ENCODE results near the gene ACACA.

Gene ACACA

GRCh38 chr17:37100231-37100630 is 306.4 kb downstream of the ACACA start:
- Histone ChIP-seq H3K9ac (no peak overlapping the region), H3K9me3 (ENCODE audit: control insufficient read depth, low read length) (no peaks in the 10 kb centered on the region), H3K4me3 (ENCODE audit: low read depth, low read length) (no peak overlapping the region), H3K27ac (no peak overlapping the region), H3K36me3 (ENCODE audit: control insufficient read depth, insufficient read depth, low read length) (no peaks in the 10 kb centered on the region), H3K4me2 (ENCODE audit: low read length) (no peak overlapping the region), H3K4me1 (no peaks in the 10 kb centered on the region), H3K79me2 (no peaks in the 10 kb centered on the region), H3K27me3 (ENCODE audit: control insufficient read depth, insufficient read depth, low read length) (no peaks in the 10 kb centered on the region), H2AFZ (no peak overlapping the region)
- TF ChIP-seq CTCF (IDR thresholded peaks at IDR 0.05), result no peak

GRCh38 chr17:37098910-37099664 is 307.5 kb downstream of the ACACA start:
- Histone ChIP-seq H3K4me2 (ENCODE audit: low read length) (no peak overlapping the region), H3K9ac (no peak overlapping the region), H3K79me2 (no peaks in the 10 kb centered on the region), H3K36me3 (ENCODE audit: control insufficient read depth, insufficient read depth, low read length) (no peaks in the 10 kb centered on the region), H3K27me3 (ENCODE audit: control insufficient read depth, insufficient read depth, low read length) (no peaks in the 10 kb centered on the region), H3K27ac (no peak overlapping the region), H3K9me3 (ENCODE audit: control insufficient read depth, low read length) (no peaks in the 10 kb centered on the region), H2AFZ (no peak overlapping the region), H3K4me1 (peaks cover 6% of the 10 kb centered on the region), H3K4me3 (ENCODE audit: low read depth, low read length) (no peak overlapping the region)
- TF ChIP-seq CTCF (IDR thresholded peaks at IDR 0.05), result no peak

- Histone ChIP-seq H3K9ac (no peak overlapping the region), H3K36me3 (ENCODE audit: control insufficient read depth, insufficient read depth, low read length) (no peaks in the 10 kb centered on the region)
- no peak for TF ChIP-seq CTCF (IDR thresholded peaks at IDR 0.05)
Observed at GRCh38 chr17:37098152-37098551, 308.5 kb downstream of the ACACA start.

GRCh38 chr17:37097154-37097553 is 309.5 kb downstream of the ACACA start:
- H3K9ac ChIP-seq, result no peak overlapping the region
- peaks cover 9% of the 10 kb centered on the region for H3K4me1 ChIP-seq
- no peaks in the 10 kb centered on the region for H3K36me3 ChIP-seq (ENCODE audit: control insufficient read depth, insufficient read depth, low read length)
- no peak overlapping the region for H3K27ac ChIP-seq
- H3K9me3 ChIP-seq (ENCODE audit: control insufficient read depth, low read length), result no peaks in the 10 kb centered on the region
- H2AFZ ChIP-seq, result no peak overlapping the region
- no peak for TF ChIP-seq CTCF (IDR thresholded peaks at IDR 0.05)
- H3K27me3 ChIP-seq (ENCODE audit: control insufficient read depth, insufficient read depth, low read length), result no peaks in the 10 kb centered on the region
- H3K79me2 ChIP-seq, result no peaks in the 10 kb centered on the region
- no peak overlapping the region for H3K4me3 ChIP-seq (ENCODE audit: low read depth, low read length)
- no peak overlapping the region for H3K4me2 ChIP-seq (ENCODE audit: low read length)

More at GRCh38 chr17:37098152-37098551, 308.5 kb downstream of the ACACA start:
- Histone ChIP-seq H3K4me2 (ENCODE audit: low read length) (no peak overlapping the region), H3K27me3 (ENCODE audit: control insufficient read depth, insufficient read depth, low read length) (no peaks in the 10 kb centered on the region), H2AFZ (no peak overlapping the region), H3K79me2 (no peaks in the 10 kb centered on the region), H3K9me3 (ENCODE audit: control insufficient read depth, low read length) (no peaks in the 10 kb centered on the region), H3K27ac (no peak overlapping the region), H3K4me3 (ENCODE audit: low read depth, low read length) (no peak overlapping the region), H3K4me1 (peaks cover 6% of the 10 kb centered on the region)

- no peaks in the 10 kb centered on the region for H3K27me3 ChIP-seq (ENCODE audit: control insufficient read depth, insufficient read depth, low read length)
- H3K4me1 ChIP-seq, result peaks cover 9% of the 10 kb centered on the region
- no peaks in the 10 kb centered on the region for H3K36me3 ChIP-seq (ENCODE audit: control insufficient read depth, insufficient read depth, low read length)
- no peak overlapping the region for H3K27ac ChIP-seq
- H3K9ac ChIP-seq, result no peak overlapping the region
- no peak overlapping the region for H2AFZ ChIP-seq
- TF ChIP-seq CTCF (IDR thresholded peaks at IDR 0.05), result no peak
- H3K4me2 ChIP-seq (ENCODE audit: low read length), result no peak overlapping the region
- no peaks in the 10 kb centered on the region for H3K9me3 ChIP-seq (ENCODE audit: control insufficient read depth, low read length)
- H3K4me3 ChIP-seq (ENCODE audit: low read depth, low read length), result no peak overlapping the region
- no peaks in the 10 kb centered on the region for H3K79me2 ChIP-seq
Observed at GRCh38 chr17:37096071-37096470, 310.6 kb downstream of the ACACA start.
